Vagina (tissue), 2 donors: Measurements from ENCODE around the gene CACNB2. TPM values are rescaled to one million over a fixed set of nuclear protein-coding genes. Genes with fewer than 3 reads are reported as not detected.
"Not testable (repeated sequence)": the region's sequence is repeated elsewhere in the genome, so short reads cannot be mapped to it uniquely, and the experiment has no call there.

ENCODE experiments used
- DNase-seq, 2 donors: peaks; one replicate each; pipeline ENCODE4 v3.0.0-alpha.2; 2017; ENCODE audit errors: extremely low spot score in 2 of 2
- H3K27ac ChIP-seq: fragments of 200-600 bp; sonication (generic); one replicate; pipeline ENCODE4 v1.5.1; 2019
- H3K27me3 ChIP-seq: fragments of 200-600 bp; sonication (generic); one replicate; pipeline ENCODE4 v1.5.1; 2019
- H3K36me3 ChIP-seq, 2 donors: fragments of 200-600 bp; sonication (generic); one replicate each; pipeline ENCODE4 v1.5.1; 2017 to 2019
- H3K4me1 ChIP-seq: fragments of 200-600 bp; sonication (generic); one replicate; pipeline ENCODE4 v1.5.1; 2019
- H3K4me3 ChIP-seq, 2 donors: fragments of 200-600 bp; sonication (generic); 1 replicate in 1 of 2; 2 replicates in 1 of 2; pipeline ENCODE4 v1.5.1; 2016 to 2019
- H3K9me3 ChIP-seq: fragments of 200-600 bp; sonication (generic); one replicate; pipeline ENCODE4 v1.5.1; 2019
- CTCF ChIP-seq, 3 experiments: fragments of 450-650 bp in 2 of 3; fragments of 200-600 bp in 1 of 3; sonication (generic) in 1 of 3; IDR thresholded peaks; one replicate each; pipeline ENCODE4 v1.5.1; 2017 to 2019; ENCODE audit warnings: antibody characterized with exemption in 3 of 3, mild to moderate bottlenecking in 2 of 3, moderate library complexity in 2 of 3
- POLR2A ChIP-seq, 2 donors: fragments of 450-650 bp; IDR thresholded peaks; one replicate each; pipeline ENCODE4 v1.6.1; 2017; ENCODE audit warnings: antibody characterized with exemption in 2 of 2, mild to moderate bottlenecking in 2 of 2, moderate library complexity in 2 of 2
- POLR2AphosphoS5 ChIP-seq, 2 donors: sonication (generic); formaldehyde crosslinking; IDR thresholded peaks; one replicate each; pipeline ENCODE4 v1.9.0; 2017; ENCODE audit warnings: antibody characterized with exemption in 2 of 2, mild to moderate bottlenecking in 2 of 2, low read depth in 1 of 2; ENCODE audit not compliant: insufficient read depth in 1 of 2
- intact Hi-C: fragments of 100-400 bp; cut with DNase I; formaldehyde crosslinking; loops from one replicate; pipeline ENCODE4 v1.15.1; 2023
- total RNA-seq: library from RNA; depleted of rRNA; stranded (reverse); fragments of >200 nt; gene quantifications from one replicate; pipeline ENCODE4 v1.2.3, GENCODE V29; 2016

Gene CACNB2
- total RNA-seq, 1 donor from 2014 or later = 12.8 TPM

- H3K27me3 ChIP-seq = no peaks in the 10 kb centered on the region
- DNase-seq = no peak
- no peaks in the 10 kb centered on the region for H3K9me3 ChIP-seq
- H3K27ac ChIP-seq = no peak overlapping the region
- no peaks in the 10 kb centered on the region for H3K36me3 ChIP-seq
- no peak for TF ChIP-seq POLR2AphosphoS5 (IDR thresholded peaks at IDR 0.05; ENCODE audit: insufficient read depth in 1 of 2, low read depth in 1 of 2)
- peak overlapping the region in 1 of 2 donors; percentile 68 for H3K4me3 ChIP-seq
- peaks cover 8% of the 10 kb centered on the region for H3K4me1 ChIP-seq
- intact Hi-C loops = no loop called here
Observed at GRCh38 chr10:18142151-18142550, 1.9 kb downstream of the CACNB2 start.

- Histone ChIP-seq H3K27ac (no peak overlapping the region), H3K4me1 (peaks cover 8% of the 10 kb centered on the region)
Observed at GRCh38 chr10:18144396-18144795, 4.2 kb downstream of the CACNB2 start.

GRCh38 chr10:18144928-18145327 lies 4.7 kb downstream of the CACNB2 start:
- intact Hi-C loops = no loop called here
- DNase-seq = no peak
- Histone ChIP-seq H3K4me1 (peaks cover 3% of the 10 kb centered on the region), H3K9me3 (no peaks in the 10 kb centered on the region), H3K27me3 (no peaks in the 10 kb centered on the region), H3K27ac (no peak overlapping the region), H3K4me3 (no peak overlapping the region), H3K36me3 (no peaks in the 10 kb centered on the region)
- no peak for TF ChIP-seq POLR2A (IDR thresholded peaks at IDR 0.05)
- no peak for TF ChIP-seq CTCF (IDR thresholded peaks at IDR 0.05)
- no peak for TF ChIP-seq POLR2AphosphoS5 (IDR thresholded peaks at IDR 0.05; ENCODE audit: insufficient read depth in 1 of 2, low read depth in 1 of 2)

More at GRCh38 chr10:18144396-18144795, 4.2 kb downstream of the CACNB2 start:
- Histone ChIP-seq H3K36me3 (no peaks in the 10 kb centered on the region), H3K9me3 (no peaks in the 10 kb centered on the region), H3K4me3 (no peak overlapping the region), H3K27me3 (no peaks in the 10 kb centered on the region)
- no peak for TF ChIP-seq POLR2A (IDR thresholded peaks at IDR 0.05)
- TF ChIP-seq POLR2AphosphoS5 (IDR thresholded peaks at IDR 0.05; ENCODE audit: insufficient read depth in 1 of 2, low read depth in 1 of 2) = no peak
- no peak for TF ChIP-seq CTCF (IDR thresholded peaks at IDR 0.05)
- intact Hi-C loops = no loop called here
- no peak for DNase-seq

GRCh38 chr10:18145652-18146051 lies 5.4 kb downstream of the CACNB2 start:
- intact Hi-C loops = no loop called here
- Histone ChIP-seq H3K27ac (no peak overlapping the region), H3K4me1 (no peaks in the 10 kb centered on the region)

GRCh38 chr10:18149196-18149800 lies 9.1 kb downstream of the CACNB2 start:
- TF ChIP-seq POLR2AphosphoS5 (IDR thresholded peaks at IDR 0.05; ENCODE audit: insufficient read depth in 1 of 2, low read depth in 1 of 2) = no peak
- Histone ChIP-seq H3K4me3 (no peak overlapping the region), H3K27ac (no peak overlapping the region), H3K4me1 (no peaks in the 10 kb centered on the region), H3K27me3 (no peaks in the 10 kb centered on the region), H3K9me3 (no peaks in the 10 kb centered on the region), H3K36me3 (no peaks in the 10 kb centered on the region)
- DNase-seq = no peak
- intact Hi-C loops = no loop called here

More at GRCh38 chr10:18145652-18146051, 5.4 kb downstream of the CACNB2 start:
- H3K4me3 ChIP-seq = no peak overlapping the region
- no peak for TF ChIP-seq POLR2AphosphoS5 (IDR thresholded peaks at IDR 0.05; ENCODE audit: insufficient read depth in 1 of 2, low read depth in 1 of 2)
- TF ChIP-seq CTCF (IDR thresholded peaks at IDR 0.05) = no peak
- TF ChIP-seq POLR2A (IDR thresholded peaks at IDR 0.05) = no peak
- no peak for DNase-seq
- H3K36me3 ChIP-seq = no peaks in the 10 kb centered on the region
- no peaks in the 10 kb centered on the region for H3K27me3 ChIP-seq
- no peaks in the 10 kb centered on the region for H3K9me3 ChIP-seq

- H3K27me3 ChIP-seq = no peaks in the 10 kb centered on the region
- no peak overlapping the region for H3K4me3 ChIP-seq
- no peak overlapping the region for H3K27ac ChIP-seq
- H3K36me3 ChIP-seq = no peaks in the 10 kb centered on the region
- DNase-seq = no peak
- intact Hi-C loops = no loop called here
- TF ChIP-seq POLR2A (IDR thresholded peaks at IDR 0.05) (no peak), CTCF (IDR thresholded peaks at IDR 0.05) (no peak), POLR2AphosphoS5 (IDR thresholded peaks at IDR 0.05; ENCODE audit: insufficient read depth in 1 of 2, low read depth in 1 of 2) (no peak)
- no peaks in the 10 kb centered on the region for H3K9me3 ChIP-seq
- H3K4me1 ChIP-seq = no peaks in the 10 kb centered on the region
Observed at GRCh38 chr10:18151356-18151890, 11.2 kb downstream of the CACNB2 start.

- H3K4me3 ChIP-seq, H3K36me3 ChIP-seq, H3K4me1 ChIP-seq, intact Hi-C loops, H3K9me3 ChIP-seq, DNase-seq, H3K27ac ChIP-seq, H3K27me3 ChIP-seq: not testable (repeated sequence)
Observed at GRCh38 chr10:18153381-18153780, 13.2 kb downstream of the CACNB2 start.
